ENCODE data around the gene RAD23B.
"Not testable (repeated sequence)": the region's sequence is repeated elsewhere in the genome, so short reads cannot be mapped to it uniquely, and the experiment has no call there.

The RAD23B gene

DNA sequence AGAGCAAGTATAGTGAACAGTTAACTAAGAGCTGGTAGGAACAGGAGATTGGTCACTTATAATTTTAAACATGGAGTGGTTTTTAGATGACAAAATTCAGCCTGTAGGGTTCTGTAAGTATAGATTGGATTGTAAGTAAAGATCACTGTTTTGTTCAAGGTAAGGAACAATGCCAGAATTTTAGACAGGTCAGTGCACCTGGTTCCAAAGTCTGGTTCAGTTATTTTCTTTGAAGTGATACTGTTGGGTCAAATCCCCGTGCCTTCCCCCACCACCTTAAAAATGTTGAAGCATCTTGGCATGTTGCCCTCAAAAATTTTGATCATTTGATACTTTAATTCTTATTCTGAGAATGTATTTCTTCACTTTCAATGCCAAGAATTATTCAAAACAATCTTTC lies 12.9 kb downstream of the RAD23B start:
- Histone ChIP-seq H3K36me3 (ENCODE audit: control insufficient read depth, insufficient read depth, low read length, severe bottlenecking) (peaks cover 18% of the 10 kb centered on the region), H3K4me3 (ENCODE audit: low read length) (no peak overlapping the region), H3K27me3 (replicated peaks; ENCODE audit: control insufficient read depth, insufficient read depth, low read length) (no peaks in the 10 kb centered on the region), H3K9ac (ENCODE audit: low read length) (no peak overlapping the region), H3K4me1 (ENCODE audit: control insufficient read depth, insufficient read depth, low read length) (peaks cover 66% of the 10 kb centered on the region), H3K9me3 (ENCODE audit: control insufficient read depth, low read length) (no peaks in the 10 kb centered on the region)
- no peak for DNase-seq (ENCODE audit: low read depth)

GRCh38 chr9:107296592-107296991 lies 13.5 kb downstream of the RAD23B start:
- H3K4me3 ChIP-seq (ENCODE audit: low read length); H3K9me3 ChIP-seq (ENCODE audit: control insufficient read depth, low read length); DNase-seq (ENCODE audit: low read depth); H3K9ac ChIP-seq (ENCODE audit: low read length); H3K27me3 ChIP-seq (replicated peaks; ENCODE audit: control insufficient read depth, insufficient read depth, low read length): not testable (repeated sequence)
- peaks cover 66% of the 10 kb centered on the region for H3K4me1 ChIP-seq (ENCODE audit: control insufficient read depth, insufficient read depth, low read length)
- peaks cover 23% of the 10 kb centered on the region for H3K36me3 ChIP-seq (ENCODE audit: control insufficient read depth, insufficient read depth, low read length, severe bottlenecking)

DNA sequence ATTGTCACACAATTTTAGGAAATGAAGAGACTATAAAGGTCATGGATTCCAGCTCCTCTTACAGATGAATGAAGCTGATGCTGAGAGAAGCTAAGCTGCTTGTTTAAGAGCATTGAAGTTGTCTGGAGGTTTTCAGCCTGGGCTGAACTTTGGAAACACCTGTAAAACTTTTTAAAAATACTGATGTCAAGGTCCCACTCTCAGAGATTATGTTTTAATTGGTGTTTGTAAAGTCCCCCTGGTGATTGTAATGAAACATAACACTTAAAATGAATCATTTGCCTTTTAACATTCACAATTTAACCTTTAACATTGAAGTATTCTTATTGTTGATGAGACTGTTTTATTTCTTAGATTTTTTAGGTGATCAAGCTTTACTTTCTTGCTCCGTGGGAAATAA lies 16.4 kb downstream of the RAD23B start:
- Histone ChIP-seq H3K36me3 (ENCODE audit: control insufficient read depth, insufficient read depth, low read length, severe bottlenecking) (peaks cover 50% of the 10 kb centered on the region), H3K4me1 (ENCODE audit: control insufficient read depth, insufficient read depth, low read length) (peaks cover 40% of the 10 kb centered on the region), H3K4me3 (ENCODE audit: low read length) (no peak overlapping the region), H3K9ac (ENCODE audit: low read length) (peak overlapping the region; percentile 18), H3K27me3 (replicated peaks; ENCODE audit: control insufficient read depth, insufficient read depth, low read length) (no peaks in the 10 kb centered on the region), H3K9me3 (ENCODE audit: control insufficient read depth, low read length) (no peaks in the 10 kb centered on the region)
- DNase-seq (ENCODE audit: low read depth): peak; percentile 41

DNA sequence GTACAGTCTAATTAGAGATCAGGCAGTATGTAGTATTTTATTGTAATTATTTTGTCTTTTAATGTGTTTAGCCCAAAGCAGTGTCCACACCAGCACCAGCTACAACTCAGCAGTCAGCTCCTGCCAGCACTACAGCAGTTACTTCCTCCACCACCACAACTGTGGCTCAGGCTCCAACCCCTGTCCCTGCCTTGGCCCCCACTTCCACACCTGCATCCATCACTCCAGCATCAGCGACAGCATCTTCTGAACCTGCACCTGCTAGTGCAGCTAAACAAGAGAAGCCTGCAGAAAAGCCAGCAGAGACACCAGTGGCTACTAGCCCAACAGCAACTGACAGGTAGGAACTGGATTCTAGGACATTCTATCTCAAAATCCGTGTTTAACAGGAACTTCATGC lies 23.2 kb downstream of the RAD23B start:
- DNase-seq (ENCODE audit: low read depth): no peak
- Histone ChIP-seq H3K4me3 (ENCODE audit: low read length) (no peak overlapping the region), H3K4me1 (ENCODE audit: control insufficient read depth, insufficient read depth, low read length) (peaks cover 19% of the 10 kb centered on the region), H3K27me3 (replicated peaks; ENCODE audit: control insufficient read depth, insufficient read depth, low read length) (no peaks in the 10 kb centered on the region), H3K9me3 (ENCODE audit: control insufficient read depth, low read length) (no peaks in the 10 kb centered on the region), H3K9ac (ENCODE audit: low read length) (no peak overlapping the region), H3K36me3 (ENCODE audit: control insufficient read depth, insufficient read depth, low read length, severe bottlenecking) (peaks cover 92% of the 10 kb centered on the region)

- Histone ChIP-seq H3K4me3 (ENCODE audit: low read length) (no peak overlapping the region), H3K9ac (ENCODE audit: low read length) (no peak overlapping the region), H3K4me1 (ENCODE audit: control insufficient read depth, insufficient read depth, low read length) (peaks cover 15% of the 10 kb centered on the region), H3K27me3 (replicated peaks; ENCODE audit: control insufficient read depth, insufficient read depth, low read length) (no peaks in the 10 kb centered on the region), H3K36me3 (ENCODE audit: control insufficient read depth, insufficient read depth, low read length, severe bottlenecking) (peaks cover 92% of the 10 kb centered on the region), H3K9me3 (ENCODE audit: control insufficient read depth, low read length) (no peaks in the 10 kb centered on the region)
- no peak for DNase-seq (ENCODE audit: low read depth)
Measured at GRCh38 chr9:107307331-107307730, 24.3 kb downstream of the RAD23B start.

DNA sequence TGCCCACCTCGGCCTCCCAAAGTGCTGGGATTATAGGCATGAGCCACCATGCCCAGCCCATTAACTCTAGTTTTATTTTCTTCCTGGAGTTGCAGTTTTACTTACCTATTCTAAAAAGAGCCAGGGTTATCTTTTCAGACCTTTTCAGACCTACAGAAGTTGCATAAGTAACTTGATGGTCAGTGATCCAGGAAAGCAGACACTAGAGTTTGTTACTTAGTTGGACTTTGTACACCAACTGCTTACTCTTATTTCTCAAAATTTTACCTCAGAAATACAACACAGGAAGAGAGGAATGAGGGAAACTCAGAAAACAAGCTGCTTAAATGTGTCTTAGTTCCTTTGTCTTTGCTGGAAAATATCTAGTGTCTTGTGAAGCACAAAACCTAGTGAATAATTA lies 25.4 kb downstream of the RAD23B start:
- peaks cover 94% of the 10 kb centered on the region for H3K36me3 ChIP-seq (ENCODE audit: control insufficient read depth, insufficient read depth, low read length, severe bottlenecking)
- no peaks in the 10 kb centered on the region for H3K9me3 ChIP-seq (ENCODE audit: control insufficient read depth, low read length)
- H3K9ac ChIP-seq (ENCODE audit: low read length): no peak overlapping the region
- H3K4me1 ChIP-seq (ENCODE audit: control insufficient read depth, insufficient read depth, low read length): peaks cover 15% of the 10 kb centered on the region
- H3K4me3 ChIP-seq (ENCODE audit: low read length): no peak overlapping the region
- no peaks in the 10 kb centered on the region for H3K27me3 ChIP-seq (replicated peaks; ENCODE audit: control insufficient read depth, insufficient read depth, low read length)
- no peak for DNase-seq (ENCODE audit: low read depth)

DNA sequence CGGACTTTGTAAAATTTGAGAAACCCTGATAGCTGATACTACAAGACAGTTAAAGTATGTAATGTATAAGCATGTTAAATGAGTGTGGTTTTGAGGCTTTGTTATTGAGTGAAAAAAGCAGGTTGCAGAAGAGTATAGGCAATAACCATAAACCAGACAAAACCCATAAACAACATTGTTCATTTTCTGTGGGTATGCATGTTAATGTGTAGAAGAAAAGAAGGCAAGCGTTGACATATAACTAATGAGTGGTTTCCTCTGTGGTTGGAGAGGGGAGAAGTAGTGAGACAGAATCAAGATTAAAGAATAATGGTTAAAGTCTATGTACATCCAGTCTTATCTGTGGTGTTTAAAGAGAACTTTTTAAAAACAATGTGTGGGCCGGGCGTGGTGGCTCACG lies 26.2 kb downstream of the RAD23B start:
- H3K9me3 ChIP-seq (ENCODE audit: control insufficient read depth, low read length): no peaks in the 10 kb centered on the region
- no peak overlapping the region for H3K4me3 ChIP-seq (ENCODE audit: low read length)
- no peak for DNase-seq (ENCODE audit: low read depth)
- H3K36me3 ChIP-seq (ENCODE audit: control insufficient read depth, insufficient read depth, low read length, severe bottlenecking): peaks cover 94% of the 10 kb centered on the region
- peaks cover 15% of the 10 kb centered on the region for H3K4me1 ChIP-seq (ENCODE audit: control insufficient read depth, insufficient read depth, low read length)
- no peak overlapping the region for H3K9ac ChIP-seq (ENCODE audit: low read length)
- no peaks in the 10 kb centered on the region for H3K27me3 ChIP-seq (replicated peaks; ENCODE audit: control insufficient read depth, insufficient read depth, low read length)

DNA sequence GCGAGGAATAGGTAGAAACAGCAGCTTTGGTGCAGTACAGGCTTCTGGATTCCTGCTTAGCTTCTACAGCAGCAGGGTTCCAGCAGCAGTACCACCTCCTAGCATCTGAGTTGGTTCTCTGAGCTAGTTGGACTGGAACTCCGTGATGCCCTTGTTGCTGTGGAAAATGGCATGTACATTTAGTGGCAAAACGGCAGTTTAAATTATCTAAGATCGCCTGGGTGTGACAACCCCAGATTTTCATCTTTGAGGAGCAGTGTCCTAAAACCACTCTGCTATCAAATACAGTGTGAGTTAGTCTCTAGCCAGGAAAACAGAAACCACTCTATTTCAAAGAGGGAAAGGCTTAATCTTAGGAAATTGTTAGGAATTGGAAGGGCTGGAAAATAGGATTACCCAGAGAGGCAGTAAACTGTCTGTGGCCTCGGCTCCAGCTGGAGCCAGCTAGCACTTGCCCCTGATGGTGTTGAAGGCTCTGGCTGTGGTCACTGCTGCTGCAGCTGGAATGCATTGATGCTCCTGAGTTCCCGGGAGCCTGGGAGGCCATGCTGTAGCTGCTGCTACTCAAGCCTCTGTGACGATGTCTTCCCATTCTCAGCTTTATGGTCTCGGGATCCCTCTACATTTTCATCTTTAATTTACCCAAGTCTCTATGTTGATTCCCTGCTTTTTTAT lies 29.4 kb downstream of the RAD23B start:
- DNase-seq (ENCODE audit: low read depth): peak; percentile 45
- Histone ChIP-seq H3K4me1 (ENCODE audit: control insufficient read depth, insufficient read depth, low read length) (peaks cover 15% of the 10 kb centered on the region), H3K4me3 (ENCODE audit: low read length) (no peak overlapping the region)

GRCh38 chr9:107313555-107314096 lies 30.5 kb downstream of the RAD23B start:
- DNase-seq (ENCODE audit: low read depth): no peak
- Histone ChIP-seq H3K9me3 (ENCODE audit: control insufficient read depth, low read length) (no peaks in the 10 kb centered on the region), H3K4me3 (ENCODE audit: low read length) (no peak overlapping the region), H3K4me1 (ENCODE audit: control insufficient read depth, insufficient read depth, low read length) (peaks cover 15% of the 10 kb centered on the region), H3K36me3 (ENCODE audit: control insufficient read depth, insufficient read depth, low read length, severe bottlenecking) (peaks cover 85% of the 10 kb centered on the region), H3K27me3 (replicated peaks; ENCODE audit: control insufficient read depth, insufficient read depth, low read length) (no peaks in the 10 kb centered on the region), H3K9ac (ENCODE audit: low read length) (no peak overlapping the region)

More for the DNA sequence above, 29.4 kb downstream of the RAD23B start:
- Histone ChIP-seq H3K9me3 (ENCODE audit: control insufficient read depth, low read length) (no peaks in the 10 kb centered on the region), H3K27me3 (replicated peaks; ENCODE audit: control insufficient read depth, insufficient read depth, low read length) (no peaks in the 10 kb centered on the region), H3K36me3 (ENCODE audit: control insufficient read depth, insufficient read depth, low read length, severe bottlenecking) (peaks cover 86% of the 10 kb centered on the region), H3K9ac (ENCODE audit: low read length) (no peak overlapping the region)

DNA sequence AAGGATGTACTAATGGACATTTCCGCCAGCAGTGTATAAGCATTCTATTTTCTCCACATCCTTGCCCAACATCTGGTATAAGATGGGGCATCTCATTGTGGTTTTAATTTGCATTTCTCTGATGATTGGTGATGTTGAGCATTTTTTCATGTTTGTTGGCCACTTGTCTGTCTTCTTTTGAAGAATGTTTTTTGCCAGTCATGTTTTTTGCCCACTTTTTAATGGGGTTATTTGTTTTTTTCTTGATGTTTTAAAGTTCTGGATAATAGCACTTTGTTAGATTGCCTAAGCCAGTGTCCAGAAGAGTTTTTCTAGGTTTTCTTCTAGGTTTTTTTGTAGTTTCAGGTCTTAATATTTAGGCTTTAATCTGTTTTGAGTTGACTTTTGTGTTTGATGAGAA lies 31.7 kb downstream of the RAD23B start:
- H3K27me3 ChIP-seq (replicated peaks; ENCODE audit: control insufficient read depth, insufficient read depth, low read length): no peaks in the 10 kb centered on the region
- DNase-seq (ENCODE audit: low read depth): no peak
- peaks cover 88% of the 10 kb centered on the region for H3K36me3 ChIP-seq (ENCODE audit: control insufficient read depth, insufficient read depth, low read length, severe bottlenecking)
- H3K9ac ChIP-seq (ENCODE audit: low read length): no peak overlapping the region
- peaks cover 15% of the 10 kb centered on the region for H3K4me1 ChIP-seq (ENCODE audit: control insufficient read depth, insufficient read depth, low read length)
- H3K4me3 ChIP-seq (ENCODE audit: low read length): no peak overlapping the region
- H3K9me3 ChIP-seq (ENCODE audit: control insufficient read depth, low read length): no peaks in the 10 kb centered on the region

DNA sequence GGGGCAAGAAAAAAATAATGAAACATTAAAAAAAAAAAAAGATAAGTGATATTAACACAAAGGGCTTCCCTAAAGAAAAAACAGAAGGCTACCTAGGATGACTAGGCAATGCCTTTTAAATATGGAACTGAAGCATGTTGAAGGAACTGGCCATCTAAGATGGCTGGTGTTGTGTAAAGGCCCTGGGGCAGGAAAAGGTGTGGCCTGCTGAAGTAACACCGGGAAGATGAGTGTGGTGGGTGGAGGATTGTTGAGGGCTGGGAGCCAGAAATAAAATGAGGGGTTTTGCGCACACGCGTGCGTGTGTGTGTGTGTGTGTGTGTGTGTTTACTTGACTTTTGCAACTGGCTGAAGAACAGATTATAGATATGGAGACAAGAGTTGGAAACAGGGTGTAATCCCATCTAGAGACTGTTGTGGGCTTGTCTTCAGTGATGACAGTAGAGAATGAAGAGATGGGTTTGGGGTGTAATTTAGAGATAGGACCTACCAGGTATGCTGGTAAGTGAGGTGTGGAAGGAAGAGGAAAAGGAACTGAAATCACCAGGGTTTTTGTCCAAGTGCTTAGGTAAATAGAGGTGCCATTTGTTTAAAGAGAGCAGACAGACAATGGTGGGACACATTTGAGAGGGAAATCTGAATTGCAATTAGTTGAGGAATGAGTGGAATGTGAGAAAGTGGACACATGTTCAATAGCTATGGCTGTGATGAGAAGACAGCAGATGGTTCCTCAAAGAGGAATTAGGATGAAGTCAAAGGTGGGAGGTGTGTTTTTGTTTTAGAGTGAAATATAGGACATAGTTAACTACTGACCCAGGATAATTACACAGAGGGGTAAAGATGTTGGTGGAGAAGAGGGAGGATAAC lies 33.9 kb downstream of the RAD23B start:
- no peak overlapping the region for H3K4me3 ChIP-seq (ENCODE audit: low read length)
- H3K27me3 ChIP-seq (replicated peaks; ENCODE audit: control insufficient read depth, insufficient read depth, low read length): no peaks in the 10 kb centered on the region
- peaks cover 86% of the 10 kb centered on the region for H3K36me3 ChIP-seq (ENCODE audit: control insufficient read depth, insufficient read depth, low read length, severe bottlenecking)
- DNase-seq (ENCODE audit: low read depth): no peak
- no peaks in the 10 kb centered on the region for H3K9me3 ChIP-seq (ENCODE audit: control insufficient read depth, low read length)
- H3K9ac ChIP-seq (ENCODE audit: low read length): no peak overlapping the region
- H3K4me1 ChIP-seq (ENCODE audit: control insufficient read depth, insufficient read depth, low read length): no peaks in the 10 kb centered on the region

Measured in adipocyte (in vitro differentiated cells).